ENCODE measurements around the gene ASPHD2. TPM values are rescaled to one million over a fixed set of nuclear protein-coding genes. Genes with fewer than 3 reads are reported as not detected.

The ASPHD2 gene
- total RNA-seq, 1 donor from 2014 or later = 1.2 TPM

DNA sequence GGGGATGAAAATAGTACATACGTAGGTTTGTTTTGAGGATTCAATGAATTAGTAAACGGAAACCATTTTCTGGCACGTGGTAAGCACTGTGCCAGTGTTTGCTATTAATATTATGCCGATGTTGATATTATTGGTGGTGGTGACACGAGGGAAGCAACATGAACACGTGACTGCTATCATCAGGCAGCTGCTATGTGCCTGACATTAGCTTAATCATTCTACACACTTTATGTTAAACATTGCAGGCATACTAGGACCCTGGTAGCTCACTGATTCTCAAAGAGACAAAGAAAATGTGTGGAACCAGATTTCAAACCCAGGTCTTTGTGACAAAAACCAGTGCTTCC lies 55.3 kb downstream of the ASPHD2 start:
- DNase-seq (ENCODE audit: low spot score) = no peak
- ATAC-seq = no peak
- intact Hi-C loops (cut with DNase I) = no loop called here

DNA sequence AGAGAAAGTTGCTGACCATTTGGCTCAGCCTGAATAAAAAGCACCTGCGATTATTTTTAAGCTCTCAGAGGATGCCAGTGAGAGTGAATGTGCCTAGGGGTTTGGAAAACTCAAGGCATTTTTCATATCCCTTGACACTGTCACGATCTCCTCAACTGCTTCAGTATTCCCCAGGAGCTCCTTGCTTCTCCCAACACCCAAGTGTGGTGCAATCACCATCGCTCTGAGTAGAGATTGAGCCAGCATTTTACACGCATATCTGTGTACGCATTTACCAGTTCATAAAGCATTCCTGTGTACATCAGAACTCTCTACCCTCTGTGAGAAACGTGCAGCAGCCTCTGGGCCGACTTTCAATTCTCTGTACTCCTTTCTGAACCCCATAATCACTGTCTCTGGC lies 56.0 kb downstream of the ASPHD2 start:
- ATAC-seq (no peak), DNase-seq (ENCODE audit: low spot score) (no peak)
- intact Hi-C loops (cut with DNase I) = no loop called here

DNA sequence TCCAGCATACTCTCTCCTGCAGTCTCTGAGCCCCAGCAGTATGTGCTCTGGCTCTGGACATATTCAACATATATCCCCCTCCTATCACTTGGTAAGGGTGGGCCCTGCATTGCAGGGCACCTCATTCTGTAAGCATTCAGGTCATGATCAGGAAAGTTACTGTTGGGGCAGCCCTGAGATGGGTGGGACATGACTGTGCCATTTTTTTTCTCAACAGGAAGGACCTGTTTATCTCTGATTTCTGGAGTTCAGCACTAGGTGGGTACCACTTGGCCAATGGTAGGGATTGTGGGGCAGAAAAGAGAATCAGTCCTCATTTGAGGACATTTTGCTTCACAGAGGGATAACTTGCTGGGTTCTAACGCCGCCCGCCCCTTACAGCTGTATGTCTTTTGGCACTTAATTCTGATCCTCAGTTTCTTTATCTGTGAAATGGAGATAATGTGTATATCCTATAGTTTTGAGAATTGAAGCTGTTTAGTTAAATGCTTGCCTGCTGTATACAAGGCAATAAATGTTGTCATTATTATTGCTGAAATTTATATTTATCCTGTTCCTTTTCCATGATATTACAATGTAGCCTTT lies 56.8 kb downstream of the ASPHD2 start:
- DNase-seq (ENCODE audit: low spot score) (no peak), ATAC-seq (no peak)
- intact Hi-C loops (cut with DNase I) = no loop called here

DNA sequence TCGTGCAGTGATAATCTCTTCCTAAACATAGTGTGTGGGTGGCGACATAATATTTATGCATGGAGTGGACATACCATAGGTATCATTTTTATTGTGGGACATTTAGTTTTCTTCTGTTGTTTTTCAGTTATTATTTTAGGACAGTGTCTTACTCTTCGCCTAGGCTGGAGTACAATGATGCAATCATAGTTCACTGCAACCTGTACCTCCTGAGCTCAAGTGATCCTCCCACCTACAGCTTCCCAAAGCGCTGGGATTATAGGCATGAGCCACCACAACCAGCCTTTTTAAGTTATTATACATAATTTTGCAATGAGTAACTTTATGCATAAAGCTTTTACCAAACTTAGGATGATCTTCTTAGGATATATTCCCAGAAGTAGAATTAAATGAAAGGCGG lies 57.3 kb downstream of the ASPHD2 start:
- intact Hi-C loops (cut with DNase I) = no loop called here
- ATAC-seq = no peak
- no peak for DNase-seq (ENCODE audit: low spot score)

DNA sequence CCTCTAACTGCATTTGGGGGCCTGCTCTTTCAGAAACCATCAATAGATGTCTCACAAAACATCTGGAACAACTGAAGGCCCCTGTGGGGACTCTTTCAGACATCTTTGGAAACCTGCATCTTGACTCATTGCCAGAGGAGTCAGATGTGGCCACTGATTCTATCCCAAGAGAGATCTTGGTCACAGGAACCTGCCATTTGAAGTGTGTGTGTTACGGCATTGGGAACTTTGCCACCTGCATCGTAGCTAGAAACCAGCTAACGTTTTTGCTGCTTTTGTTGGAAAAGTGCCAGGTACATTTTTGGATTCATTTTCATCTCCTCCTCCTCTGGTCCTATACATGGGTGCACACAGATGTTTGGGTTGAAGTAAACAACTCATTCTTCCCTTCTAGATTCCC lies 58.9 kb downstream of the ASPHD2 start:
- ATAC-seq (no peak), DNase-seq (ENCODE audit: low spot score) (no peak)
- intact Hi-C loops (cut with DNase I) = no loop called here

DNA sequence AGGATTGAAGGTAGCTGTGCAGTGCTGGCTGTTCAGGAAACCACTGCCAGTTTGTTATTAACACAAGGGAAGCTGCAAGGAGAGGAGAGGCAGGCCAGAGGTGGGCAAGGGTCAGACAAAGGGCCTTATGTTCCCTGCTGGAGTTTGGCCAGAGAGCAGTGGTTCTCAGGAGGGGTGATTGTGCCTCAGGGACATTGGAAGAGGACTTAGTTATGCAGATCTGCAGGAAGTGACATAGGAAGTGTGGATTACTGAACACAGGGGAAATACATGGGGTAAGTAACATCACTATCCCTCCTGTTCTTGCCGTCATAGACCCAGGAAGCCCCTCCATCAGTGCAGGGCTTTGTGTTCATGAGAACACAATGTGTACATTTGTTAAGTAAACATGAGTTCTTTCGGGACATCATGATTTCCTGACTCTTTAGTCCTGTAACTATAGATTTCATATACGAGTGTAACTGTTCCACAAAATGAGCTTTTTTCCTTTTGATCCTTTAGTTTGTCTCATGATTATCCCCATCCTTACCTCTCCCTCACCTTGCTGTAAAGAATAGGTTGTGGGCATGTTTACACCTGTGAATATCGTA lies 60.5 kb downstream of the ASPHD2 start:
- DNase-seq (ENCODE audit: low spot score) (no peak), ATAC-seq (no peak)
- intact Hi-C loops (cut with DNase I) = no loop called here

DNA sequence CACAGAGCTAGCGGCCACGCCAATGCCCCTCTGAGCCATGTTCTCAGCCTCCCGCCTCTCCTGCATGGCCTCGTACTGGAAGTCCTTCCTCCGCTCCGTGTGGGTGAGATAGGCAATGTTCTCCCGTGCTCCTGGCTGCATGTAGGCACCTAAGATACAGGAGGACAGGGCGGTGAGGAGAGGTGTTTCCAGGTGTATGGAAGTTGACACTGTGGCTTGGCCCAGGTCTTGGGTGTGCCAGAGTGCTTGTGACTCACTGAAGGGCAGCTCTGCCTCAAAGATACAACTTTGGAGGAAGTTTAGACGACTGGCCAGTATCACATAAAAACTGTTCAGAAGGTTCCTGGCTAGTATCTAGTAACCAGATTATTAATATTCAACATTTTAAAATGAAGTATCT lies 63.2 kb downstream of the ASPHD2 start:
- intact Hi-C loops (cut with DNase I) = no loop called here
- ATAC-seq (no peak), DNase-seq (ENCODE audit: low spot score) (no peak)

DNA sequence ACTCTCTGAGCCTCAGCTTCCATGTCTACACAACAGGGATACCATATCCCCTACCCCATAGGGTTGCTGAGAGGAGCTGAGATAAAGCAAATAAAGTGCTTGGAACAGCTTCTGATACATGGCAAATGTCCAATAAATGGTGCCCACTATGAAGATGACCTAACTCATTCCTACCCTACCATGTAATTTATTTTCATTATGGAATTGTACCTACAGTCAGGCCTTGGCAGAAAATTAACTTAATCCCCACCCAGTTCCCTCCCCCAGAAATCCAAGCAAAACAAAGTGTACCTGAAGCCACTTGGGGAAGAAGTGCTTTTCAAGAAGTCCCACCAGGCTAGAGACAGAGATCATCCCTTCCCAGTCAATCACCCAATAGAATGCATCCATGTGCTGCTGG lies 65.4 kb downstream of the ASPHD2 start:
- DNase-seq (ENCODE audit: low spot score) (no peak), ATAC-seq (no peak)
- intact Hi-C loops (cut with DNase I) = no loop called here

Other genes starting within 250 kb of the ASPHD2 start
- gene HPS4, start 54.5 kb downstream of the ASPHD2 start, total RNA-seq = 42.2 TPM
- 16.5 TPM for gene SRRD, start 54.6 kb downstream of the ASPHD2 start, total RNA-seq
- 28.0 TPM for gene TFIP11, start 83.2 kb downstream of the ASPHD2 start, total RNA-seq
- 26.6 TPM for gene TPST2, start 160.9 kb downstream of the ASPHD2 start, total RNA-seq
- 0.76 TPM for gene CRYBB1, start 188.8 kb downstream of the ASPHD2 start, total RNA-seq
- not detected for gene CRYBA4, start 192.7 kb downstream of the ASPHD2 start, total RNA-seq
- 2.7 TPM for gene MIAT, start 228.3 kb downstream of the ASPHD2 start, total RNA-seq

Data from sciatic nerve (tissue), 2 donors.